Stomach (tissue), 9 donors: ENCODE measurements around the gene KRTAP4-12. TPM values are rescaled to one million over a fixed set of nuclear protein-coding genes. Genes with fewer than 3 reads are reported as not detected.
"Not testable (repeated sequence)": the region's sequence is repeated elsewhere in the genome, so short reads cannot be mapped to it uniquely, and the experiment has no call there.

ENCODE experiments used
- DNase-seq, 2 donors: peaks; one replicate each; pipeline versions ENCODE4 v3.0.0 to v3.0.0-alpha.2; 2013 to 2019
- H3K27ac ChIP-seq, 5 donors: fragments of 200-600 bp in 4 of 5; sonication (generic) in 4 of 5; one replicate each; pipeline ENCODE4 v1.5.1; 2013 to 2019; ENCODE audit warnings: mild to moderate bottlenecking in 1 of 5, moderate library complexity in 1 of 5
- H3K27me3 ChIP-seq, 3 donors: fragments of 200-600 bp; sonication (generic); one replicate each; pipeline ENCODE4 v1.5.1; 2017 to 2019; ENCODE audit warnings: mixed run types in 1 of 3
- H3K36me3 ChIP-seq, 4 donors: fragments of 200-600 bp; sonication (generic); 1 replicate in 3 of 4; 2 replicates in 1 of 4; pipeline ENCODE4 v1.5.1; 2016 to 2019
- H3K4me1 ChIP-seq, 4 donors: fragments of 200-600 bp; sonication (generic); one replicate each; pipeline ENCODE4 v1.5.1; 2016 to 2019
- H3K4me3 ChIP-seq, 4 donors: fragments of 200-600 bp; sonication (generic) in 3 of 4; one replicate each; pipeline ENCODE4 v1.5.1; 2016 to 2019; ENCODE audit warnings: mild to moderate bottlenecking in 1 of 4
- H3K9me3 ChIP-seq, 4 donors: fragments of 200-600 bp; sonication (generic); one replicate each; pipeline ENCODE4 v1.5.1; 2016 to 2019
- EP300 ChIP-seq: sonication (generic); formaldehyde crosslinking; IDR thresholded peaks from one replicate; pipeline ENCODE4 v1.6.1; 2017; ENCODE audit warnings: antibody characterized with exemption
- POLR2A ChIP-seq, 4 donors: fragments of 450-650 bp; IDR thresholded peaks; one replicate each; pipeline ENCODE4 v1.6.1; 2016; ENCODE audit warnings: antibody characterized with exemption in 4 of 4, control low read depth in 2 of 4, mild to moderate bottlenecking in 1 of 4, moderate library complexity in 1 of 4
- POLR2AphosphoS5 ChIP-seq, 3 donors: sonication (generic); formaldehyde crosslinking; IDR thresholded peaks; one replicate each; pipeline ENCODE4 v1.6.1; 2016; ENCODE audit warnings: antibody characterized with exemption in 3 of 3
- WGBS, 5 donors: extraction: QIAGEN DNeasy Blood & Tissue Kit in 3 of 5; methylation state at CpG; one replicate each; pipeline versions ENCODE4 v1.1.5 to v1.1.7; 2013 to 2018; 5-methylcytosine and 5-hydroxymethylcytosine counted together
- intact Hi-C: fragments of 100-400 bp; cut with DNase I; formaldehyde crosslinking; loops from one replicate; pipeline ENCODE4 v1.15.1; 2023; ENCODE audit warnings: low total_unique reads
- polyA plus RNA-seq, 3 donors: library from polyadenylated mRNA; stranded (reverse); fragments of 200-250 nt; gene quantifications; one replicate each; pipeline ENCODE4 v1.2.3, GENCODE V29; 2013
- total RNA-seq, 5 donors: library from RNA; depleted of rRNA; stranded (reverse); fragments of >200 nt; gene quantifications; one replicate each; pipeline versions ENCODE4 v1.1.0 to v1.2.3, GENCODE V29; 2014 to 2016
- TF ChIP-seq, protein P1 (sequence below), 7 experiments: fragments of 450-650 bp in 4 of 7; fragments of 200-600 bp in 3 of 7; sonication (generic) in 3 of 7; IDR thresholded peaks; one replicate each; pipeline ENCODE4 v1.5.1; 2016 to 2019; ENCODE audit warnings: antibody characterized with exemption in 7 of 7, control low read depth in 2 of 7, mild to moderate bottlenecking in 1 of 7
- donor health status: healthy with polysubstance abuse.
- donor health status: Bipolar disorder and iron deficiency.
- donor health status: healthy.

KRTAP4-12 gene
- total and polyA plus RNA-seq, 8 donors = not detected

- DNase-seq = no peak
- WGBS, 5 donors = 58 to 71% (median 62%) methylated on average over 2 of the region's 2 CpGs
- TF ChIP-seq EP300 (no peak), POLR2AphosphoS5 (IDR thresholded peaks at IDR 0.05) (no peak), POLR2A (IDR thresholded peaks at IDR 0.05) (no peak)
- TF ChIP-seq, protein P1, sequence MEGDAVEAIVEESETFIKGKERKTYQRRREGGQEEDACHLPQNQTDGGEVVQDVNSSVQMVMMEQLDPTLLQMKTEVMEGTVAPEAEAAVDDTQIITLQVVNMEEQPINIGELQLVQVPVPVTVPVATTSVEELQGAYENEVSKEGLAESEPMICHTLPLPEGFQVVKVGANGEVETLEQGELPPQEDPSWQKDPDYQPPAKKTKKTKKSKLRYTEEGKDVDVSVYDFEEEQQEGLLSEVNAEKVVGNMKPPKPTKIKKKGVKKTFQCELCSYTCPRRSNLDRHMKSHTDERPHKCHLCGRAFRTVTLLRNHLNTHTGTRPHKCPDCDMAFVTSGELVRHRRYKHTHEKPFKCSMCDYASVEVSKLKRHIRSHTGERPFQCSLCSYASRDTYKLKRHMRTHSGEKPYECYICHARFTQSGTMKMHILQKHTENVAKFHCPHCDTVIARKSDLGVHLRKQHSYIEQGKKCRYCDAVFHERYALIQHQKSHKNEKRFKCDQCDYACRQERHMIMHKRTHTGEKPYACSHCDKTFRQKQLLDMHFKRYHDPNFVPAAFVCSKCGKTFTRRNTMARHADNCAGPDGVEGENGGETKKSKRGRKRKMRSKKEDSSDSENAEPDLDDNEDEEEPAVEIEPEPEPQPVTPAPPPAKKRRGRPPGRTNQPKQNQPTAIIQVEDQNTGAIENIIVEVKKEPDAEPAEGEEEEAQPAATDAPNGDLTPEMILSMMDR (IDR thresholded peaks at IDR 0.05) = no peak
- Histone ChIP-seq H3K27ac (no peak overlapping the region), H3K9me3 (no peaks in the 10 kb centered on the region), H3K4me3 (no peak overlapping the region), H3K4me1 (peaks cover 0 to 5% (median 2%) of the 10 kb centered on the region in 4 donors), H3K36me3 (no peaks in the 10 kb centered on the region), H3K27me3 (peaks cover 0 to 15% (median 0%) of the 10 kb centered on the region in 3 donors)
- intact Hi-C loops = no loop called here
Observed at GRCh38 chr17:41111151-41111885, 12.7 kb downstream of the KRTAP4-12 start.

GRCh38 chr17:41108728-41109386 is 15.1 kb downstream of the KRTAP4-12 start:
- H3K27me3 ChIP-seq, intact Hi-C loops: not testable (repeated sequence)
- WGBS, 5 donors = 0 to 41% (median 22%) methylated on average over 1 of the region's 1 CpG

GRCh38 chr17:41107941-41108450 is 16.0 kb downstream of the KRTAP4-12 start:
- H3K4me1 ChIP-seq = peaks cover 0 to 5% (median 2%) of the 10 kb centered on the region in 4 donors
- WGBS, 5 donors = 34 to 63% (median 48%) methylated on average over 1 of the region's 1 CpG
- TF ChIP-seq, protein P1 (IDR thresholded peaks at IDR 0.05) = no peak
- TF ChIP-seq POLR2AphosphoS5 (IDR thresholded peaks at IDR 0.05) (no peak), POLR2A (IDR thresholded peaks at IDR 0.05) (no peak), EP300 (no peak)
- intact Hi-C loops = no loop called here
- no peaks in the 10 kb centered on the region for H3K36me3 ChIP-seq
- no peak overlapping the region for H3K27ac ChIP-seq
- peaks cover 0 to 5% (median 0%) of the 10 kb centered on the region in 3 donors for H3K27me3 ChIP-seq
- H3K9me3 ChIP-seq = no peaks in the 10 kb centered on the region
- no peak for DNase-seq
- H3K4me3 ChIP-seq = no peak overlapping the region

More at GRCh38 chr17:41108728-41109386, 15.1 kb downstream of the KRTAP4-12 start:
- H3K27ac ChIP-seq, H3K4me3 ChIP-seq, H3K36me3 ChIP-seq, H3K4me1 ChIP-seq, H3K9me3 ChIP-seq, DNase-seq: not testable (repeated sequence)

- H3K27me3 ChIP-seq, H3K4me3 ChIP-seq, H3K36me3 ChIP-seq, DNase-seq, H3K4me1 ChIP-seq, intact Hi-C loops, H3K9me3 ChIP-seq, H3K27ac ChIP-seq: not testable (repeated sequence)
- WGBS, 5 donors = 69 to 77% (median 76%) methylated on average over 6 to 10 of the region's 10 CpGs
Observed at GRCh38 chr17:41105347-41105746, 18.6 kb downstream of the KRTAP4-12 start, which contains the start of gene KRTAP4-9. Gene KRTAP4-9 (plus strand): TSS chr17:41105389. CDS start chr17:41105389, 0 bp downstream.

DNA sequence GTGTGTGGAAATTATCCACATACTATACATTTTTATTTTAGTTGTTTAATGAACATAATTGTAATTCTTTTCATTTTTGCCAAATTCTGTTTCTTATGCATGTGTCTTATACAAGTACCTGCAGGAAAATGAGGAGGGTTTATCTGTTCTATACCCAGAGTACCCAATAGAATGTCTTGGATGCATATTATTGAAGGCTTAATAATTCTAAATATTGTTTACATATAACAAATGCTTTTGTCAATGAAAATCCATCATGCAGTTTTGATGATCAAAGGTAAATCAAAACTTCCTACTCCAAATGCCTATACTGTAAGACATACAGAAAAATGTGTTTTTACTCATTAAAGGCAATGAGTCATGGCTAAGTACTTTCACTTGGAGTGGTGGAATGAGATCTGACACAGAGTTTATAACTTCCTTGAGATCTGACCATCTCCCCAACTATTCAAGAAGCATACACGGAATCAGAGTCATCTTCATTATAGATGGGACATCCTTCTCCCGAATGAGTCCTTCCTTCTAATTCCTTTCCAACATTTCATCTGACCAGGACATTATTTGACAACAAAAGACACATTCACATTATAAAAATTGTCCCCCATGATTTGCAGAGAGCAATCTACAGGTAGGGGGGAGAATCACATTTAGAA is 19.5 kb downstream of the KRTAP4-12 start:
- H3K4me3 ChIP-seq, H3K27me3 ChIP-seq, intact Hi-C loops, H3K9me3 ChIP-seq, H3K36me3 ChIP-seq, H3K27ac ChIP-seq, DNase-seq, H3K4me1 ChIP-seq: not testable (repeated sequence)
- WGBS, 5 donors = 79 to 90% (median 86%) methylated on average over 2 of the region's 2 CpGs
